Common myeloid progenitor, CD34-positive (primary cell): ENCODE results near the gene DNAJC15.
"Not testable (repeated sequence)": the region's sequence is repeated elsewhere in the genome, so short reads cannot be mapped to it uniquely, and the experiment has no call there.

Experiments used
- CTCF ChIA-PET: fragments of 350-600 bp; sonication (Branson Sonifier 250); formaldehyde crosslinking; loops from one replicate; lab custom pipeline; 2021; ENCODE audit warnings: antibody characterized with exemption; lab: Charles Lee
- POLR2A ChIA-PET: fragments of 350-600 bp; sonication (Branson Sonifier 250); formaldehyde crosslinking; loops from one replicate; lab custom pipeline; 2021; ENCODE audit warnings: antibody characterized with exemption; lab: Charles Lee
- DNase-seq, 3 donors: peaks; one replicate each; pipeline versions ENCODE4 v3.0.0 to v3.0.0-alpha.2; 2013
- H3K27ac ChIP-seq, 2 experiments: 1 replicate in 1 of 2; 2 replicates in 1 of 2; pipeline ENCODE4 v1.7.0; 2013; ENCODE audit warnings: inconsistent platforms in 2 of 2, low read length in 2 of 2, mild to moderate bottlenecking in 2 of 2, low read depth in 1 of 2, moderate library complexity in 1 of 2; ENCODE audit not compliant: severe bottlenecking in 2 of 2, insufficient read depth in 1 of 2, poor library complexity in 1 of 2
- H3K27me3 ChIP-seq, 5 experiments: replicated peaks in 2 of 5; 1 replicate in 3 of 5; 2 replicates in 2 of 5; pipeline versions ENCODE4 v1.6.1 to v1.7.0; 2013; ENCODE audit warnings: low read length in 4 of 5, mild to moderate bottlenecking in 2 of 5, moderate library complexity in 2 of 5, inconsistent platforms in 1 of 5; ENCODE audit not compliant: insufficient read depth in 5 of 5, control insufficient read depth in 4 of 5
- H3K36me3 ChIP-seq, 4 experiments: 1 replicate in 2 of 4; 2 replicates in 2 of 4; pipeline versions ENCODE4 v1.6.1 to v1.7.0; 2013; ENCODE audit warnings: low read length in 3 of 4, control low read depth in 1 of 4, mild to moderate bottlenecking in 1 of 4; ENCODE audit not compliant: control insufficient read depth in 4 of 4, insufficient read depth in 4 of 4
- H3K4me1 ChIP-seq, 4 experiments: 1 replicate in 3 of 4; 2 replicates in 1 of 4; pipeline versions ENCODE4 v1.6.1 to v1.7.1; 2013; ENCODE audit warnings: low read length in 3 of 4, mild to moderate bottlenecking in 3 of 4, control low read depth in 1 of 4, inconsistent platforms in 1 of 4, moderate library complexity in 1 of 4; ENCODE audit not compliant: control insufficient read depth in 4 of 4, insufficient read depth in 4 of 4; ENCODE audit errors: control extremely low read depth in 1 of 4
- H3K4me3 ChIP-seq, 7 experiments: 1 replicate in 4 of 7; 2 replicates in 3 of 7; pipeline versions ENCODE4 v1.5.1 to v1.7.0; 2013; ENCODE audit warnings: mild to moderate bottlenecking in 7 of 7, low read length in 6 of 7, moderate library complexity in 6 of 7, inconsistent platforms in 2 of 7, low read depth in 2 of 7, control low read depth in 1 of 7; ENCODE audit not compliant: insufficient read depth in 4 of 7, control insufficient read depth in 1 of 7; ENCODE audit errors: extremely low read depth in 1 of 7
- H3K9me3 ChIP-seq, 5 experiments: 1 replicate in 4 of 5; 2 replicates in 1 of 5; pipeline versions ENCODE4 v1.6.1 to v1.7.1; 2013; ENCODE audit warnings: low read length in 4 of 5, mild to moderate bottlenecking in 2 of 5, inconsistent platforms in 1 of 5, low read depth in 1 of 5, moderate library complexity in 1 of 5; ENCODE audit not compliant: control insufficient read depth in 4 of 5, insufficient read depth in 2 of 5; ENCODE audit errors: control extremely low read depth in 1 of 5
- WGBS: methylation state at CpG from one replicate; pipeline ENCODE4 v1.1.5; 2013; ENCODE audit not compliant: insufficient coverage; 5-methylcytosine and 5-hydroxymethylcytosine counted together

Gene DNAJC15

DNA sequence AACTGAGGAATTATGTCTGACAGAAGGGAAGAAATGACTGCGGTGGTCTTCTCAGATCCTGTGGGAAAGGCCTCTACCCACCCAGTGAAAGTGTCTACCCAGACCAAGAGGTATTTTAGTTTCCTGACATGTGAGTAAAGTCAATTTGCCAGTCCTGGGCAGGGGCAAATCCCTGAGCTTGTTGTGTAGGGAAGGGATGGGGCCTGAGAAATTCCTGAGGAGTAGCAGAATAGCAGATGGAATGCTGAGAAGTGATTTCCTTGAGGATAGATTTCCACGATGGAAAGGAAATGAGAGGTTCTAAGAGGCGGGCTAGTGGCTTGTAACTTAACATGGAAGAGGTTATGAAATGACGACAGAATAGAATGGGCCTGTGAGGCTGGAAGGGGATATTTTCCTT is 37.4 kb downstream of the DNAJC15 start:
- H3K36me3 ChIP-seq, POLR2A ChIA-PET, CTCF ChIA-PET, DNase-seq, H3K4me1 ChIP-seq, H3K9me3 ChIP-seq, H3K27me3 ChIP-seq, H3K27ac ChIP-seq, H3K4me3 ChIP-seq: not testable (repeated sequence)
- WGBS: 96% methylated on average over 3 of the region's 4 CpGs

DNA sequence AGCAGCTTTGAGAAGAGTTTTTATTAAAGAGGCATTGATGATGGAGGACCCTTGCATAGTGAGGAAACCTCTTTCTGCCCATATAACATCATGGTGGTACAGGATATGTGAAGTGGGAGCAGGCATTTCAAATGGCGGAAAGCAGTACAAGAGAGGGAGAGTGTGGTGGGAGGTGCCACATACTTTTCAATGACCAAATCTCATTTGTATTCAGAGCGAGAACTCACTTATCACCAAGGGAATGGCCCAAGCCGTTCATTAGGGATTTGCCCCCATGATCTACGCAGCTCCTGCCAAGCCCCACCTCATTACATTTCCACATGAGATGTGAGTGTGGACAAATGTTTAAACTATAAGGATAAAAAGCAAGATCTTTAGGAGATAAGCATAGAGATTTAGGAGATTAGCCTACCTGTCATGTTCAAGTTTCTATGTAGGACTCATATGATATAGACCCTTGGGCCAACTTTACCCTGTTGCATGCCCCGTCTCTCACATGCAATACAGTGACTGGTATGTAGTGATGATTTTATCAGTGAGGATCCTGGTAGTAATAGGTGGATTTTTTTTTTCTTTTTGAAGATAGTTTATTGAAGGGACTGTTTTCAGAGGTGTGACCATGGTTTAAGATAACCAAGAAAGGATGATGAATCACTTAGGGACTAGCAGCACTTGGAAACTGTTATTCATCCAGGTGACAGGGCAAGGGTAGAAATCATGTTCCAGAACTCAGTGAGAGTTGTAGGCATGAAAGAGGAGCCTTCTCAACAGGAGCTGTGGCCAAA is 38.3 kb downstream of the DNAJC15 start:
- H3K4me3 ChIP-seq: no peak overlapping the region
- peaks cover 0 to 5% (median 4%) of the 10 kb centered on the region in 4 experiments for H3K36me3 ChIP-seq
- H3K27ac ChIP-seq: no peak overlapping the region
- WGBS: 100% methylated on average over 1 of the region's 5 CpGs
- POLR2A ChIA-PET: no interaction called here
- DNase-seq: no peak
- H3K9me3 ChIP-seq: no peaks in the 10 kb centered on the region
- CTCF ChIA-PET: no interaction called here
- H3K27me3 ChIP-seq: no peaks in the 10 kb centered on the region
- H3K4me1 ChIP-seq: peaks cover 0 to 2% (median 0%) of the 10 kb centered on the region in 4 experiments

DNA sequence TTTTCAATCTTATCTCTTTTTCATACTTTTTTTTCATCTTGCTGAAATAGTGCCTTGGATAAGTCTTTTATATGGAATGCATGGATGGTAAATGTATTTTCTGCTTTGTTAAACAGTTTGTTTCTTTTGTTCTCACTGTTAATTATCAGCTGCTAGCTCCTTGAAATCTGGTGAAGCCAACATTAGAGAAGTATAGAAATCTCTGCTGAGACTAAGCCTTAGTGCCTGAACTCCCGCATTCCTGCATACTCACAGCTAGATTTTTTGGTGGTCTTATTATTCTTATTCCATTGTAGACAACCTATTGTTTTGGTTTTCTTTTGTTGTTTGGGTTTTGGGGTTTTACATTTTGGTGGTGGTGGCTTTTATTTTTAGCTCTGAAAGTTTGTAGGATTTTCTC is 48.4 kb downstream of the DNAJC15 start:
- Histone ChIP-seq H3K27me3 (no peaks in the 10 kb centered on the region), H3K27ac (no peak overlapping the region), H3K4me3 (no peak overlapping the region), H3K4me1 (peaks cover 0 to 5% (median 2%) of the 10 kb centered on the region in 4 experiments), H3K36me3 (peaks cover 3 to 16% (median 6%) of the 10 kb centered on the region in 4 experiments), H3K9me3 (no peaks in the 10 kb centered on the region)
- no peak for DNase-seq
- ChIA-PET POLR2A (interaction anchor here (0.7 kb wide), 1 partner anchor 744 kb away, joined by 3 read pairs; no protein-coding TSS in a partner anchor), CTCF (no interaction called here)
- no CpG with 5 or more reads among the region's 1 CpG for whole genome bisulfite sequencing

DNA sequence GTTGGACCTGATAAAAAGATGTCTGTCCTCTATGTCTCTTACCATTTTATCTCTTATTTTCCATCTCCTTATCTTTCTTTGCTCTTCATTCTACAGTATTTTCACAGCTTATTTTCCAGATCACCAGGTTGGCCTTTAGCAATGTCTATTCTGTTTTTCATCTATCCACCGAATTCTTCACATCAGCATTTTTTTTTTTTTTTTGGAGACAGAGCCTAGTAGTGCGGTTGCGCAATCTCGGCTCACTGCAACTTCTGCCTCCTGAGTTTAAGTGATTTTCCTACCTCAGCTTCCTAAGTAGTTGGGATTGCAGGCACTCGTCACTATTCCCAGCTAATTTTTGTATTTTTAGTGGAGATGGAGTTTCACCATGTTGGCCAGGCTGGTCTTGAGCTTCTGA is 49.0 kb downstream of the DNAJC15 start:
- H3K4me1 ChIP-seq: peaks cover 0 to 6% (median 3%) of the 10 kb centered on the region in 4 experiments
- ChIA-PET POLR2A (interaction anchor here (0.7 kb wide), 1 partner anchor 744 kb away, joined by 3 read pairs; no protein-coding TSS in a partner anchor), CTCF (interaction anchor here (1.2 kb wide), 1 partner anchor 12 kb away, joined by 4 read pairs; no protein-coding TSS in a partner anchor)
- no peak for DNase-seq
- H3K27me3 ChIP-seq: no peaks in the 10 kb centered on the region
- H3K36me3 ChIP-seq: peaks cover 3 to 16% (median 6%) of the 10 kb centered on the region in 4 experiments
- no peak overlapping the region for H3K27ac ChIP-seq
- 100% methylated on average over 1 of the region's 5 CpGs for WGBS
- no peaks in the 10 kb centered on the region for H3K9me3 ChIP-seq
- H3K4me3 ChIP-seq: no peak overlapping the region

DNA sequence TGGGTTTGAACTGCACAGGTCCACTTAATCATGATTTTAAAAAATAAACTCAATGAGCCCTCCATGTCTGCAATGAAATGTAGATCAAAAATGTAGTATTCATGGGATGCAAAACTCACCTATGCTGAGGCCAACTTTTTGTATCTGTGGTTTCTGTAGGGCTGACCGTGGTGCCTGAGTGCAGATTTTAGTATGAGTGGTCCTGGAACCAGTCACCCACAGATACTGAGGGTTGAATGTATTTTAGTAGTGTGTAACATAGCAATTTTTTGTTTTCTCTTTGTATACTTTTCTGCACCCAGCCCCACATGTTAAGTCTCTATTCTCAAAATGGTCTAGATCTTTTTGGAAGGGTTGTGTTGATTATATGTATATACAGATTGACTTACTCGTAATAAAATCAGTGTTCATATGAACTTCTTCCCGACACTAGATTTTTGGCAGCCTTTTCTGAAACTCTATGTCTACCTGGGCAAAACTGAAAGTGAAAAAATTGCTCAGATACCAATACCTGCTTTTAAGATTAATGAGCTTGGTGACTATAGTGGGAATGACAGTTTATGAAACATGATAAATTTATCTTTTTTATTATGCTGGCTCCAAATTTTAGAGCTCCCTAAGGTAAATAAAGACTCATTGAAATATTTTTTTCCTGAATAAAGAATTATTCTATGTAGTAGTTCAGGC is 51.6 kb downstream of the DNAJC15 start:
- no peak overlapping the region for H3K4me3 ChIP-seq
- H3K4me1 ChIP-seq: peaks cover 0 to 6% (median 3%) of the 10 kb centered on the region in 4 experiments
- H3K27ac ChIP-seq: no peak overlapping the region
- DNase-seq: no peak
- H3K36me3 ChIP-seq: peaks cover 2 to 7% (median 5%) of the 10 kb centered on the region in 4 experiments
- no peaks in the 10 kb centered on the region for H3K9me3 ChIP-seq
- POLR2A ChIA-PET: no interaction called here
- no peaks in the 10 kb centered on the region for H3K27me3 ChIP-seq
- WGBS: 100% methylated on average over 1 of the region's 3 CpGs
- CTCF ChIA-PET: interaction anchor here (1.2 to 1.9 kb wide), 4 partner anchors 9 to 729 kb away, joined by 3 to 6 read pairs (median 4); no protein-coding TSS in a partner anchor

- H3K4me1 ChIP-seq, H3K27ac ChIP-seq, H3K4me3 ChIP-seq, H3K9me3 ChIP-seq, POLR2A ChIA-PET, H3K27me3 ChIP-seq, DNase-seq, H3K36me3 ChIP-seq: not testable (repeated sequence)
- CTCF ChIA-PET: interaction anchor here (1.2 to 1.9 kb wide), 3 partner anchors 9 to 728 kb away, joined by 3 to 6 read pairs (median 5); no protein-coding TSS in a partner anchor
- 100% methylated on average over 2 of the region's 3 CpGs for WGBS
Measured at GRCh38 chr13:43075511-43075902, 52.1 kb downstream of the DNAJC15 start.
